GM15510 (cell line): ENCODE measurements around the gene NOPCHAP1.

ENCODE experiments used
- POLR2A ChIP-seq: IDR thresholded peaks from 3 replicates; pipeline ENCODE4 v1.6.1; 2011; ENCODE audit warnings: borderline replicate concordance; ENCODE audit not compliant: insufficient read length; ENCODE audit errors: extremely low read depth

NOPCHAP1 gene

GRCh38 chr12:105032703-105033357 is 46.7 kb downstream of the NOPCHAP1 start:
- TF ChIP-seq POLR2A = no peak

- no peak for TF ChIP-seq POLR2A
Observed at GRCh38 chr12:105033851-105034250, 47.7 kb downstream of the NOPCHAP1 start.
